H1 (cell line): Measurements from ENCODE around the gene CPED1. TPM values are rescaled to one million over a fixed set of nuclear protein-coding genes. Genes with fewer than 3 reads are reported as not detected.

Source experiments
- CTCF ChIA-PET: fragments of 300-600 bp; sonication (Branson Sonifier 250); formaldehyde crosslinking; loops from one replicate; lab custom pipeline; 2021; ENCODE audit not compliant: partially characterized antibody; lab: Charles Lee
- POLR2A ChIA-PET: fragments of 300-600 bp; sonication (Branson Sonifier 250); formaldehyde crosslinking; loops from one replicate; lab custom pipeline; 2021; ENCODE audit warnings: inconsistent platforms; ENCODE audit not compliant: partially characterized antibody; lab: Charles Lee
- DNase-seq, 2 experiments: peaks; one replicate each; pipeline versions ENCODE4 v3.0.0 to v3.0.0-alpha.2; 2010 to 2022; ENCODE audit warnings: low spot score in 2 of 2, low read depth in 1 of 2, mixed read lengths in 1 of 2
- FAIRE-seq: peaks from 2 replicates; lab custom pipeline; 2011; peaks lifted over from hg19 to GRCh38; lab: Jason Lieb, UNC
- H2AFZ ChIP-seq: 2 replicates; pipeline ENCODE4 v1.8.1; 2012; ENCODE audit warnings: low read length, inconsistent platforms
- H2AK5ac ChIP-seq: 2 replicates; pipeline ENCODE4 v1.6.1; 2013; ENCODE audit warnings: low read depth, low read length
- H2BK120ac ChIP-seq: replicated peaks from 2 replicates; pipeline ENCODE3; 2013; ENCODE audit warnings: low read depth, low read length, inconsistent platforms
- H2BK12ac ChIP-seq: 2 replicates; pipeline ENCODE4 v1.6.1; 2013; ENCODE audit warnings: low read depth, low read length
- H2BK15ac ChIP-seq: 2 replicates; pipeline ENCODE4 v1.6.1; 2013; ENCODE audit warnings: low read length
- H2BK20ac ChIP-seq: 2 replicates; pipeline ENCODE4 v1.6.1; 2013; ENCODE audit warnings: low read length
- H2BK5ac ChIP-seq: 2 replicates; pipeline ENCODE4 v1.6.1; 2013; ENCODE audit warnings: low read depth, low read length
- H3K14ac ChIP-seq: 2 replicates; pipeline ENCODE4 v1.6.1; 2013; ENCODE audit warnings: inconsistent platforms; ENCODE audit not compliant: insufficient read length
- H3K18ac ChIP-seq: 2 replicates; pipeline ENCODE4 v1.6.1; 2013; ENCODE audit warnings: low read length; ENCODE audit errors: extremely low read depth
- H3K23ac ChIP-seq: 2 replicates; pipeline ENCODE4 v1.6.1; 2013; ENCODE audit warnings: inconsistent platforms; ENCODE audit not compliant: insufficient read length
- H3K23me2 ChIP-seq: 2 replicates; pipeline ENCODE4 v1.6.1; 2013; ENCODE audit warnings: low read depth, low read length
- H3K27ac ChIP-seq: 2 replicates; pipeline ENCODE4 v1.6.1; 2011; ENCODE audit warnings: low read depth, low read length, inconsistent platforms
- H3K27me3 ChIP-seq, 4 experiments: replicated peaks in 1 of 4; 1 replicate in 1 of 4; 2 replicates in 3 of 4; pipeline versions ENCODE4 v1.6.1 to v1.8.1; 2011 to 2013; ENCODE audit warnings: low read length in 3 of 4, mild to moderate bottlenecking in 3 of 4, inconsistent platforms in 2 of 4, mixed read lengths in 2 of 4, moderate library complexity in 1 of 4; ENCODE audit not compliant: control insufficient read depth in 3 of 4, insufficient read depth in 3 of 4; ENCODE audit errors: extremely low read depth in 1 of 4
- H3K36me3 ChIP-seq, 4 experiments: 2 replicates each; pipeline versions ENCODE4 v1.6.1 to v1.8.1; 2011 to 2013; ENCODE audit warnings: mild to moderate bottlenecking in 4 of 4, low read length in 3 of 4, moderate library complexity in 2 of 4, control low read depth in 1 of 4, inconsistent platforms in 1 of 4; ENCODE audit not compliant: insufficient read depth in 4 of 4, control insufficient read depth in 2 of 4
- H3K4ac ChIP-seq: replicated peaks from 2 replicates; pipeline ENCODE3; 2013; ENCODE audit warnings: low read length, low read depth, mixed read lengths, inconsistent platforms; ENCODE audit not compliant: insufficient read length
- H3K4me1 ChIP-seq, 4 experiments: replicated peaks in 1 of 4; 1 replicate in 1 of 4; 2 replicates in 3 of 4; pipeline versions ENCODE4 v1.6.1 to v1.8.1; 2011 to 2013; ENCODE audit warnings: low read length in 3 of 4, inconsistent platforms in 2 of 4, mixed read lengths in 1 of 4; ENCODE audit not compliant: insufficient read depth in 4 of 4, control insufficient read depth in 3 of 4
- H3K4me2 ChIP-seq, 2 experiments: 2 replicates each; pipeline versions ENCODE4 v1.6.1 to v1.8.1; 2011 to 2013; ENCODE audit warnings: low read depth in 2 of 2, low read length in 2 of 2, control low read depth in 1 of 2, inconsistent platforms in 1 of 2, mild to moderate bottlenecking in 1 of 2; ENCODE audit not compliant: insufficient read depth in 1 of 2
- H3K4me3 ChIP-seq, 4 experiments: fragments of 200-600, 300-600 bp in 1 of 4; sonication (generic), shearing (Covaris generic), sonication (Bioruptor Twin) in 1 of 4; 2 replicates each; pipeline versions ENCODE4 v1.5.1 to v1.8.1; 2011 to 2016; ENCODE audit warnings: low read length in 4 of 4, low read depth in 3 of 4, control low read depth in 2 of 4, inconsistent platforms in 2 of 4, mild to moderate bottlenecking in 2 of 4, mixed read lengths in 1 of 4, moderate library complexity in 1 of 4; ENCODE audit not compliant: insufficient read depth in 2 of 4; ENCODE audit errors: extremely low read depth in 1 of 4
- H3K56ac ChIP-seq: replicated peaks from 2 replicates; pipeline ENCODE3; 2013; ENCODE audit warnings: low read depth, mild to moderate bottlenecking, mixed read lengths, low read length, inconsistent platforms; ENCODE audit not compliant: insufficient read length
- H3K79me1 ChIP-seq: 2 replicates; pipeline ENCODE4 v1.6.1; 2013; ENCODE audit warnings: low read depth, low read length, control low read depth
- H3K79me2 ChIP-seq, 2 experiments: 2 replicates each; pipeline versions ENCODE4 v1.6.1 to v1.8.1; 2012 to 2013; ENCODE audit warnings: low read length in 2 of 2, mild to moderate bottlenecking in 2 of 2, inconsistent platforms in 1 of 2; ENCODE audit not compliant: insufficient read depth in 2 of 2, control insufficient read depth in 1 of 2
- H3K9ac ChIP-seq, 4 experiments: replicated peaks in 1 of 4; 1 replicate in 1 of 4; 2 replicates in 3 of 4; pipeline versions ENCODE4 v1.6.1 to v1.8.1; 2011 to 2013; ENCODE audit warnings: low read depth in 3 of 4, low read length in 3 of 4, control low read depth in 2 of 4, mild to moderate bottlenecking in 2 of 4, moderate library complexity in 2 of 4, inconsistent platforms in 1 of 4; ENCODE audit errors: extremely low read depth in 1 of 4
- H3K9me3 ChIP-seq, 2 experiments: 2 replicates each; pipeline versions ENCODE4 v1.6.1 to v1.8.1; 2012 to 2013; ENCODE audit warnings: mild to moderate bottlenecking in 2 of 2, moderate library complexity in 2 of 2, control low read depth in 1 of 2, inconsistent platforms in 1 of 2, low read depth in 1 of 2, low read length in 1 of 2, mixed read lengths in 1 of 2; ENCODE audit not compliant: insufficient read depth in 2 of 2
- H4K20me1 ChIP-seq, 2 experiments: replicated peaks in 1 of 2; 2 replicates each; pipeline versions ENCODE3 to v1.8.1; 2011 to 2013; ENCODE audit warnings: inconsistent platforms in 2 of 2, low read length in 2 of 2, mild to moderate bottlenecking in 1 of 2; ENCODE audit not compliant: insufficient read depth in 2 of 2, control insufficient read depth in 1 of 2
- H4K5ac ChIP-seq: 2 replicates; pipeline ENCODE4 v1.6.1; 2013; ENCODE audit warnings: low read length, low read depth, mixed read lengths, inconsistent platforms; ENCODE audit not compliant: insufficient read length
- H4K8ac ChIP-seq: 2 replicates; pipeline ENCODE4 v1.8.0; 2013; ENCODE audit warnings: mild to moderate bottlenecking, moderate library complexity, low read length, inconsistent platforms; ENCODE audit not compliant: insufficient read depth; ENCODE audit errors: extremely low read depth
- H4K91ac ChIP-seq: replicated peaks from 2 replicates; pipeline ENCODE3; 2013; ENCODE audit warnings: low read length, mixed read lengths, inconsistent platforms; ENCODE audit not compliant: insufficient read length
- GTF2F1 ChIP-seq: IDR thresholded peaks from 2 replicates; pipeline ENCODE4 v1.6.1; 2012; ENCODE audit warnings: low read depth, low read length, improper control_type of control experiment, borderline replicate concordance
- JUN ChIP-seq: IDR thresholded peaks from 2 replicates; pipeline ENCODE4 v1.6.1; 2011; ENCODE audit warnings: low read depth, mild to moderate bottlenecking, improper control_type of control experiment, low read length
- MAFK ChIP-seq: IDR thresholded peaks from 2 replicates; pipeline ENCODE4 v1.6.1; 2012; ENCODE audit warnings: low read depth, mild to moderate bottlenecking, improper control_type of control experiment, low read length
- NANOG ChIP-seq: IDR thresholded peaks from 2 replicates; pipeline ENCODE4 v1.6.1; 2011; ENCODE audit warnings: low read length, low read depth, mild to moderate bottlenecking, inconsistent platforms; ENCODE audit not compliant: insufficient read depth, poor library complexity, severe bottlenecking
- PHF8 ChIP-seq: fragments of 200-600 bp; sonication (generic); conservative IDR thresholded peaks from 2 replicates; pipeline ENCODE4 v1.7.1; 2012; ENCODE audit warnings: low read depth, mild to moderate bottlenecking, inconsistent platforms, low read length, moderate library complexity
- POLR2A ChIP-seq, 2 experiments: IDR thresholded peaks; 1 replicate in 1 of 2; 2 replicates in 1 of 2; pipeline ENCODE4 v1.6.1; 2011; ENCODE audit warnings: low read depth in 2 of 2, low read length in 2 of 2, mild to moderate bottlenecking in 2 of 2; ENCODE audit errors: control extremely low read depth in 1 of 2
- RFX5 ChIP-seq: IDR thresholded peaks from 2 replicates; pipeline ENCODE4 v1.6.1; 2011; ENCODE audit warnings: low read depth, low read length, improper control_type of control experiment, borderline replicate concordance
- RXRA ChIP-seq: IDR thresholded peaks from 2 replicates; pipeline ENCODE4 v1.6.1; 2011; ENCODE audit warnings: low read depth, mild to moderate bottlenecking, low read length, moderate library complexity; ENCODE audit not compliant: insufficient read depth
- SP4 ChIP-seq: IDR thresholded peaks from 2 replicates; pipeline ENCODE4 v1.6.1; 2012; ENCODE audit warnings: low read length, inconsistent platforms
- WGBS, 2 experiments: shearing (Covaris generic) in 1 of 2; methylation state at CpG; one replicate each; pipeline versions ENCODE4 v1.1.6 to v1.1.7; 2013 to 2015; ENCODE audit warnings: low lambda C conversion rate in 2 of 2, mixed read lengths in 2 of 2, inconsistent platforms in 1 of 2, low coverage in 1 of 2, missing lambda C conversion rate in 1 of 2; ENCODE audit not compliant: insufficient replicate concordance in 2 of 2, insufficient coverage in 1 of 2, insufficient read length in 1 of 2; ENCODE audit errors: extremely low coverage in 1 of 2, missing lambda C conversion rate in 1 of 2; 5-methylcytosine and 5-hydroxymethylcytosine counted together
- polyA plus RNA-seq, 7 experiments: library from polyadenylated mRNA; depleted of rRNA in 3 of 7; stranded (reverse) in 5 of 7; unstranded in 2 of 7; fragments of >200 nt in 5 of 7; fragments of 200-250 nt in 2 of 7; gene quantifications; 1 replicate in 5 of 7; 2 replicates in 1 of 7; 4 replicates in 1 of 7; pipeline versions ENCODE4 v1.2.1 to v1.2.3, GENCODE V29; 2011 to 2013; ENCODE audit warnings: missing spikeins in 2 of 7, mixed read lengths in 2 of 7
- total RNA-seq: library from RNA; stranded (reverse); fragmentation: NEBNext Ultra II Directional; extraction: Animal tissue kit (Norgen Biotek cat#: 25700); gene quantifications from 2 replicates; pipeline ENCODE4 v1.2.1, GENCODE V29; 2021
- TF ChIP-seq, protein P1 (sequence below), 3 experiments: IDR thresholded peaks; 1 replicate in 2 of 3; 2 replicates in 1 of 3; pipeline versions ENCODE4 v1.5.1 to v1.6.1; 2011; ENCODE audit warnings: low read length in 3 of 3, mild to moderate bottlenecking in 3 of 3, inconsistent platforms in 2 of 3, low read depth in 1 of 3, moderate library complexity in 1 of 3; ENCODE audit not compliant: insufficient read depth in 1 of 3; ENCODE audit errors: control extremely low read depth in 1 of 3
- TF ChIP-seq, protein P2 (sequence below): IDR thresholded peaks from 2 replicates; pipeline ENCODE4 v1.6.1; 2012; ENCODE audit warnings: inconsistent platforms

CPED1 gene
- total and polyA plus RNA-seq, 2 of the 8 experiments (the other 6 are each of a cell fraction or from before 2014, with no cell fraction given) = 0.08 to 0.39 TPM

DNA sequence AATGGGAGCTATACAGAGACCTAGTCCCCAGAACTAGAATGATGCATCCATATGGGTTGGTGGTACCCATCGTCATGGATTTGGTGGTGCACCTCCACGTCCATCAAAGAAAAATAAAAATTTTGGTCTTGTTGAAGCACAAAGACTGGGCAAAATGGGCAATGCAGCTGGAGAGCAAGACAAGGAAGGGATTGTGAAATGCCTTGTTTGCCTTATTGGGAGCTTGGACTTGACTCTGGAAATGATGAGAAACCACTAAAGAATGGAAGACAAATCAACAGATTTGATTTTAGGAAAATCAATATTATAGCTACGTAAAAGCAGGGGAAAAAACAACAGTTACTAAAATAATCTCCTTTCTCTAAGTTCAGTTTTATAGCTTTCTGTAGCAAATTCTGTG is 150.9 kb downstream of the CPED1 start:
- H3K27me3 ChIP-seq = no peaks in the 10 kb centered on the region
- FAIRE-seq (no peak), DNase-seq (no peak)
- no peak overlapping the region for H3K14ac ChIP-seq
- no peak overlapping the region for H2BK120ac ChIP-seq
- H4K5ac ChIP-seq = no peak overlapping the region
- H3K23me2 ChIP-seq = no peaks in the 10 kb centered on the region
- ChIA-PET CTCF (interaction anchor here (1.0 kb wide), 1 partner anchor 152 kb away, joined by 3 read pairs; no protein-coding TSS in a partner anchor), POLR2A (interaction anchor here (0.6 kb wide), 1 partner anchor 1155 kb away, joined by 4 read pairs; no protein-coding TSS in a partner anchor)
- H4K20me1 ChIP-seq = no peaks in the 10 kb centered on the region
- H3K56ac ChIP-seq = no peak overlapping the region
- no peak overlapping the region for H3K9ac ChIP-seq
- H3K4me1 ChIP-seq = no peaks in the 10 kb centered on the region
- H3K4me3 ChIP-seq = no peak overlapping the region
- 91% methylated on average over 3 of the region's 3 CpGs; no CpG with 5 or more reads in 1 of the 2 experiments for WGBS, 2 experiments
- no peak overlapping the region for H2AFZ ChIP-seq
- no peak overlapping the region for H4K8ac ChIP-seq
- no peak overlapping the region for H2AK5ac ChIP-seq
- no peaks in the 10 kb centered on the region for H3K36me3 ChIP-seq
- no peak overlapping the region for H3K27ac ChIP-seq
- H2BK12ac ChIP-seq = no peak overlapping the region
- H2BK20ac ChIP-seq = no peak overlapping the region
- H4K91ac ChIP-seq = no peak overlapping the region
- H3K4ac ChIP-seq = no peak overlapping the region
- no peak overlapping the region for H3K4me2 ChIP-seq
- no peak overlapping the region for H2BK5ac ChIP-seq
- no peaks in the 10 kb centered on the region for H3K9me3 ChIP-seq
- no peaks in the 10 kb centered on the region for H3K79me2 ChIP-seq
- no peak overlapping the region for H3K18ac ChIP-seq
- H2BK15ac ChIP-seq = no peak overlapping the region
- H3K79me1 ChIP-seq = no peaks in the 10 kb centered on the region
- no peak overlapping the region for H3K23ac ChIP-seq
- TF ChIP-seq MAFK (no peak), RXRA (no peak), RFX5 (no peak), JUN (no peak), POLR2A (IDR thresholded peaks at IDR 0.05; ENCODE audit: control extremely low read depth in 1 of 2, low read depth in 2 of 2, low read length in 2 of 2) (no peak), NANOG (no peak), SP4 (no peak), PHF8 (no peak), GTF2F1 (no peak)
- TF ChIP-seq, protein P1, sequence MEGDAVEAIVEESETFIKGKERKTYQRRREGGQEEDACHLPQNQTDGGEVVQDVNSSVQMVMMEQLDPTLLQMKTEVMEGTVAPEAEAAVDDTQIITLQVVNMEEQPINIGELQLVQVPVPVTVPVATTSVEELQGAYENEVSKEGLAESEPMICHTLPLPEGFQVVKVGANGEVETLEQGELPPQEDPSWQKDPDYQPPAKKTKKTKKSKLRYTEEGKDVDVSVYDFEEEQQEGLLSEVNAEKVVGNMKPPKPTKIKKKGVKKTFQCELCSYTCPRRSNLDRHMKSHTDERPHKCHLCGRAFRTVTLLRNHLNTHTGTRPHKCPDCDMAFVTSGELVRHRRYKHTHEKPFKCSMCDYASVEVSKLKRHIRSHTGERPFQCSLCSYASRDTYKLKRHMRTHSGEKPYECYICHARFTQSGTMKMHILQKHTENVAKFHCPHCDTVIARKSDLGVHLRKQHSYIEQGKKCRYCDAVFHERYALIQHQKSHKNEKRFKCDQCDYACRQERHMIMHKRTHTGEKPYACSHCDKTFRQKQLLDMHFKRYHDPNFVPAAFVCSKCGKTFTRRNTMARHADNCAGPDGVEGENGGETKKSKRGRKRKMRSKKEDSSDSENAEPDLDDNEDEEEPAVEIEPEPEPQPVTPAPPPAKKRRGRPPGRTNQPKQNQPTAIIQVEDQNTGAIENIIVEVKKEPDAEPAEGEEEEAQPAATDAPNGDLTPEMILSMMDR (IDR thresholded peaks at IDR 0.05; ENCODE audit: control extremely low read depth in 1 of 3, insufficient read depth in 1 of 3, low read depth in 1 of 3, low read length in 3 of 3) = no peak
- TF ChIP-seq, protein P2, sequence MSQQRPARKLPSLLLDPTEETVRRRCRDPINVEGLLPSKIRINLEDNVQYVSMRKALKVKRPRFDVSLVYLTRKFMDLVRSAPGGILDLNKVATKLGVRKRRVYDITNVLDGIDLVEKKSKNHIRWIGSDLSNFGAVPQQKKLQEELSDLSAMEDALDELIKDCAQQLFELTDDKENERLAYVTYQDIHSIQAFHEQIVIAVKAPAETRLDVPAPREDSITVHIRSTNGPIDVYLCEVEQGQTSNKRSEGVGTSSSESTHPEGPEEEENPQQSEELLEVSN = no peak
